Naive thymus-derived CD8-positive, alpha-beta T cell (primary cell): Measurements from ENCODE around the gene NPY4R2. TPM values are rescaled to one million over a fixed set of nuclear protein-coding genes. Genes with fewer than 3 reads are reported as not detected.

Source experiments
- polyA plus RNA-seq, 3 donors: library from polyadenylated mRNA; unstranded; fragments of 300-500 nt; fragmentation: Illumina TruSeq; gene quantifications; one replicate each; pipeline ENCODE4 v1.2.3, GENCODE V29; 2021
- total RNA-seq, 8 experiments: library from RNA in 2 of 8; stranded (reverse) in 2 of 8; gene quantifications; one replicate each; pipeline ENCODE4 v1.2.3 and lab custom pipeline; 2021 to 2026

NPY4R2 gene
- total and polyA plus RNA-seq, 5 experiments from 2014 or later: not detected

Other genes starting within 250 kb of the NPY4R2 start
- gene SYT15B, start 155.1 kb upstream of the NPY4R2 start, total RNA-seq: under 1 TPM in 1 of 2 experiments, not detected in 1; 0.13 TPM
- gene SYT15B, start 155.1 kb upstream of the NPY4R2 start, polyA plus RNA-seq: not detected
- gene FAM25C, start 81.1 kb downstream of the NPY4R2 start, total RNA-seq: not detected
- not detected for gene FAM25C, start 81.1 kb downstream of the NPY4R2 start, polyA plus RNA-seq